ENCODE data around the gene CREB5. TPM values are rescaled to one million over a fixed set of nuclear protein-coding genes. Genes with fewer than 3 reads are reported as not detected.

The CREB5 gene
- total and polyA plus RNA-seq, 2 experiments from 2014 or later: 2.4 to 4.4 TPM

DNA sequence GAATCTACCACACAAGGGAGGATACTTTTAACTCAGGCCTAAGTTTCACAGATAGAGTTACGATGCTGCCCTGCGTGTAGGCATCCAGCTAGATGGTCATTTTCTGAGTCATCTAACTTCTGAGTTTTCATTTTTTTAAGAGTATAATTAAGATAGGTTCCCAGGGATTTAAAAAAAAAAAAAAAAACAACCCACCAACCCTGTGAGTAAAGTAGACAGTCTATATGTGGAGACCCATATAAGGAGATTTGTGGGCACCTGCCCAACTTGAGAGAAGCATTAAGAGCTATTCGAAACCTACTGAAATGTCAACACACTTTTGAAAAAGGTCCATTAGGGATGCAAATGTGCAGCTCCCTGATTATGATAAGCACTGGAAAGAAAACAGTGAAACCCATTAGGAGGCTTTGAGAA, 288.5 kb downstream of the CREB5 start (continued):
- TF ChIP-seq, protein P1, sequence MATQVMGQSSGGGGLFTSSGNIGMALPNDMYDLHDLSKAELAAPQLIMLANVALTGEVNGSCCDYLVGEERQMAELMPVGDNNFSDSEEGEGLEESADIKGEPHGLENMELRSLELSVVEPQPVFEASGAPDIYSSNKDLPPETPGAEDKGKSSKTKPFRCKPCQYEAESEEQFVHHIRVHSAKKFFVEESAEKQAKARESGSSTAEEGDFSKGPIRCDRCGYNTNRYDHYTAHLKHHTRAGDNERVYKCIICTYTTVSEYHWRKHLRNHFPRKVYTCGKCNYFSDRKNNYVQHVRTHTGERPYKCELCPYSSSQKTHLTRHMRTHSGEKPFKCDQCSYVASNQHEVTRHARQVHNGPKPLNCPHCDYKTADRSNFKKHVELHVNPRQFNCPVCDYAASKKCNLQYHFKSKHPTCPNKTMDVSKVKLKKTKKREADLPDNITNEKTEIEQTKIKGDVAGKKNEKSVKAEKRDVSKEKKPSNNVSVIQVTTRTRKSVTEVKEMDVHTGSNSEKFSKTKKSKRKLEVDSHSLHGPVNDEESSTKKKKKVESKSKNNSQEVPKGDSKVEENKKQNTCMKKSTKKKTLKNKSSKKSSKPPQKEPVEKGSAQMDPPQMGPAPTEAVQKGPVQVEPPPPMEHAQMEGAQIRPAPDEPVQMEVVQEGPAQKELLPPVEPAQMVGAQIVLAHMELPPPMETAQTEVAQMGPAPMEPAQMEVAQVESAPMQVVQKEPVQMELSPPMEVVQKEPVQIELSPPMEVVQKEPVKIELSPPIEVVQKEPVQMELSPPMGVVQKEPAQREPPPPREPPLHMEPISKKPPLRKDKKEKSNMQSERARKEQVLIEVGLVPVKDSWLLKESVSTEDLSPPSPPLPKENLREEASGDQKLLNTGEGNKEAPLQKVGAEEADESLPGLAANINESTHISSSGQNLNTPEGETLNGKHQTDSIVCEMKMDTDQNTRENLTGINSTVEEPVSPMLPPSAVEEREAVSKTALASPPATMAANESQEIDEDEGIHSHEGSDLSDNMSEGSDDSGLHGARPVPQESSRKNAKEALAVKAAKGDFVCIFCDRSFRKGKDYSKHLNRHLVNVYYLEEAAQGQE (IDR thresholded peaks at IDR 0.05; ENCODE audit: unreplicated experiment): no peak
- TF ChIP-seq, protein P2, sequence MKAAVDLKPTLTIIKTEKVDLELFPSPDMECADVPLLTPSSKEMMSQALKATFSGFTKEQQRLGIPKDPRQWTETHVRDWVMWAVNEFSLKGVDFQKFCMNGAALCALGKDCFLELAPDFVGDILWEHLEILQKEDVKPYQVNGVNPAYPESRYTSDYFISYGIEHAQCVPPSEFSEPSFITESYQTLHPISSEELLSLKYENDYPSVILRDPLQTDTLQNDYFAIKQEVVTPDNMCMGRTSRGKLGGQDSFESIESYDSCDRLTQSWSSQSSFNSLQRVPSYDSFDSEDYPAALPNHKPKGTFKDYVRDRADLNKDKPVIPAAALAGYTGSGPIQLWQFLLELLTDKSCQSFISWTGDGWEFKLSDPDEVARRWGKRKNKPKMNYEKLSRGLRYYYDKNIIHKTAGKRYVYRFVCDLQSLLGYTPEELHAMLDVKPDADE (IDR thresholded peaks at IDR 0.05): no peak
- TF ChIP-seq STAT1 (IDR thresholded peaks at IDR 0.05; ENCODE audit: unreplicated experiment) (no peak), JUNB (IDR thresholded peaks at IDR 0.05; ENCODE audit: unreplicated experiment) (no peak)

DNA sequence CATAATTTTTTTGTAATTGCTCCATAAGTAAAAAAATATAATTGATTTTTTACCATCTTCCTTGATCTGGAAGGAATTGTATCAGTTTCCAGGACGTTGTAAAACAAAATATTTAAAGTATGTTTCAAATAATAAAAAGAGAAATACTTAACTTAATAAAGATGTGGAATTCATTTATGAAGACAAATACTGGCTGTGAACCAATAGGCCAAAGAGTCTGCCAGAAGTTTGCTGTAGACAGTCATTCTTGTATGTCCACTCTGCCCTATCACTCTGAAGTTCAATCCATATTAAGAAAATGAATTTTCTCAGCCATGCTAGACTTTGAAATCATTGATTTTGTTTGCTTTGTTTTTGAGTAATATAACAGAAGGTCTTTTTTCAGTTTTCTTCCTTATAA, 289.4 kb downstream of the CREB5 start:
- no peak overlapping the region for H3K4me2 ChIP-seq
- H3K36me3 ChIP-seq (ENCODE audit: insufficient read depth): no peaks in the 10 kb centered on the region
- H2AFZ ChIP-seq: no peak overlapping the region
- DNase-seq (ENCODE audit: low spot score) (no peak), ATAC-seq (no peak)
- Mint-ChIP-seq H3K36me3 (ENCODE audit: low read depth) (no peaks in the 10 kb centered on the region), H3K9me3 (no peaks in the 10 kb centered on the region), H3K27ac (no peak overlapping the region), H3K4me3 (no peak overlapping the region), H3K27me3 (ENCODE audit: insufficient read depth, low read depth, poor library complexity) (no peaks in the 10 kb centered on the region), H3K4me1 (peaks cover 17% of the 10 kb centered on the region; the same call in 2 of the 3 replicates)
- H3K27me3 ChIP-seq (ENCODE audit: insufficient read depth): no peaks in the 10 kb centered on the region
- peaks cover 21% of the 10 kb centered on the region; the same call in 1 of the 2 replicates for H3K4me1 ChIP-seq (ENCODE audit: insufficient read depth)
- no peaks in the 10 kb centered on the region for H3F3A ChIP-seq (replicated peaks; ENCODE audit: low read depth)
- peaks cover 3% of the 10 kb centered on the region; the same call in 1 of the 2 replicates for H3K9me2 ChIP-seq (ENCODE audit: insufficient read depth)
- no peaks in the 10 kb centered on the region for H4K20me1 ChIP-seq (replicated peaks; ENCODE audit: insufficient read depth)
- no peak for TF ChIP-seq JUNB (IDR thresholded peaks at IDR 0.05; ENCODE audit: unreplicated experiment)
- no peak overlapping the region for H3K27ac ChIP-seq (ENCODE audit: low read depth)
- no peaks in the 10 kb centered on the region for H3K79me2 ChIP-seq (replicated peaks; ENCODE audit: insufficient read depth)
- H3K4me3 ChIP-seq: no peak overlapping the region

DNA sequence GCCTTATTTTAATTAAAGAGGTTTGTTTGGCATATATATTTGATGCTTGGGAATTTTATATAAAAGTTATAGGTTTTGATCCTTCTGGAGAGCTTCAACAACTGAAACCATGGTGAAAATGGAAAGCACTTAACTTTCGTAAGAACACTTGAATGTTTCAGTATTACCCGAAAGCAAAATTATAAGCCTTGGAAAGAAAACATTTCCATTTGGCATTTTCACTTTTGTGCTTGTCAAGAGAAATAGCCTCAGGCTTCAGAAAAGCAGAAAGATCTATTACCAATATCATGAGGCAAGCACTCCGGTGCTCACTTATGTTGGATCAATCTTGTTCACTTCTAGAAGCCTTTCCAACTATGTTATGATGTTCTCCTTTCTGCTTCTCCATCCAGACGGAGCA, 289.9 kb downstream of the CREB5 start:
- ATAC-seq: no peak
- no peaks in the 10 kb centered on the region for H3K27me3 Mint-ChIP-seq (ENCODE audit: insufficient read depth, low read depth, poor library complexity)
- H3K27me3 ChIP-seq (ENCODE audit: insufficient read depth): no peaks in the 10 kb centered on the region
- no peak for DNase-seq (ENCODE audit: low spot score)
- H3K27ac ChIP-seq (ENCODE audit: low read depth): no peak overlapping the region
- peaks cover 17% of the 10 kb centered on the region; the same call in 2 of the 3 replicates for H3K4me1 Mint-ChIP-seq
- H3K9me2 ChIP-seq (ENCODE audit: insufficient read depth): peaks cover 3% of the 10 kb centered on the region; the same call in 1 of the 2 replicates
- no peaks in the 10 kb centered on the region for H3F3A ChIP-seq (replicated peaks; ENCODE audit: low read depth)
- H3K4me3 ChIP-seq: no peak overlapping the region
- H3K36me3 ChIP-seq (ENCODE audit: insufficient read depth): no peaks in the 10 kb centered on the region
- no peaks in the 10 kb centered on the region for H4K20me1 ChIP-seq (replicated peaks; ENCODE audit: insufficient read depth)
- no peak overlapping the region for H3K27ac Mint-ChIP-seq
- H3K4me1 ChIP-seq (ENCODE audit: insufficient read depth): peaks cover 21% of the 10 kb centered on the region; the same call in 1 of the 2 replicates
- no peak overlapping the region for H2AFZ ChIP-seq
- H3K4me2 ChIP-seq: no peak overlapping the region
- H3K9me3 Mint-ChIP-seq: no peaks in the 10 kb centered on the region
- no peak overlapping the region for H3K4me3 Mint-ChIP-seq
- H3K36me3 Mint-ChIP-seq (ENCODE audit: low read depth): no peaks in the 10 kb centered on the region
- H3K79me2 ChIP-seq (replicated peaks; ENCODE audit: insufficient read depth): no peaks in the 10 kb centered on the region
- TF ChIP-seq, protein P3, sequence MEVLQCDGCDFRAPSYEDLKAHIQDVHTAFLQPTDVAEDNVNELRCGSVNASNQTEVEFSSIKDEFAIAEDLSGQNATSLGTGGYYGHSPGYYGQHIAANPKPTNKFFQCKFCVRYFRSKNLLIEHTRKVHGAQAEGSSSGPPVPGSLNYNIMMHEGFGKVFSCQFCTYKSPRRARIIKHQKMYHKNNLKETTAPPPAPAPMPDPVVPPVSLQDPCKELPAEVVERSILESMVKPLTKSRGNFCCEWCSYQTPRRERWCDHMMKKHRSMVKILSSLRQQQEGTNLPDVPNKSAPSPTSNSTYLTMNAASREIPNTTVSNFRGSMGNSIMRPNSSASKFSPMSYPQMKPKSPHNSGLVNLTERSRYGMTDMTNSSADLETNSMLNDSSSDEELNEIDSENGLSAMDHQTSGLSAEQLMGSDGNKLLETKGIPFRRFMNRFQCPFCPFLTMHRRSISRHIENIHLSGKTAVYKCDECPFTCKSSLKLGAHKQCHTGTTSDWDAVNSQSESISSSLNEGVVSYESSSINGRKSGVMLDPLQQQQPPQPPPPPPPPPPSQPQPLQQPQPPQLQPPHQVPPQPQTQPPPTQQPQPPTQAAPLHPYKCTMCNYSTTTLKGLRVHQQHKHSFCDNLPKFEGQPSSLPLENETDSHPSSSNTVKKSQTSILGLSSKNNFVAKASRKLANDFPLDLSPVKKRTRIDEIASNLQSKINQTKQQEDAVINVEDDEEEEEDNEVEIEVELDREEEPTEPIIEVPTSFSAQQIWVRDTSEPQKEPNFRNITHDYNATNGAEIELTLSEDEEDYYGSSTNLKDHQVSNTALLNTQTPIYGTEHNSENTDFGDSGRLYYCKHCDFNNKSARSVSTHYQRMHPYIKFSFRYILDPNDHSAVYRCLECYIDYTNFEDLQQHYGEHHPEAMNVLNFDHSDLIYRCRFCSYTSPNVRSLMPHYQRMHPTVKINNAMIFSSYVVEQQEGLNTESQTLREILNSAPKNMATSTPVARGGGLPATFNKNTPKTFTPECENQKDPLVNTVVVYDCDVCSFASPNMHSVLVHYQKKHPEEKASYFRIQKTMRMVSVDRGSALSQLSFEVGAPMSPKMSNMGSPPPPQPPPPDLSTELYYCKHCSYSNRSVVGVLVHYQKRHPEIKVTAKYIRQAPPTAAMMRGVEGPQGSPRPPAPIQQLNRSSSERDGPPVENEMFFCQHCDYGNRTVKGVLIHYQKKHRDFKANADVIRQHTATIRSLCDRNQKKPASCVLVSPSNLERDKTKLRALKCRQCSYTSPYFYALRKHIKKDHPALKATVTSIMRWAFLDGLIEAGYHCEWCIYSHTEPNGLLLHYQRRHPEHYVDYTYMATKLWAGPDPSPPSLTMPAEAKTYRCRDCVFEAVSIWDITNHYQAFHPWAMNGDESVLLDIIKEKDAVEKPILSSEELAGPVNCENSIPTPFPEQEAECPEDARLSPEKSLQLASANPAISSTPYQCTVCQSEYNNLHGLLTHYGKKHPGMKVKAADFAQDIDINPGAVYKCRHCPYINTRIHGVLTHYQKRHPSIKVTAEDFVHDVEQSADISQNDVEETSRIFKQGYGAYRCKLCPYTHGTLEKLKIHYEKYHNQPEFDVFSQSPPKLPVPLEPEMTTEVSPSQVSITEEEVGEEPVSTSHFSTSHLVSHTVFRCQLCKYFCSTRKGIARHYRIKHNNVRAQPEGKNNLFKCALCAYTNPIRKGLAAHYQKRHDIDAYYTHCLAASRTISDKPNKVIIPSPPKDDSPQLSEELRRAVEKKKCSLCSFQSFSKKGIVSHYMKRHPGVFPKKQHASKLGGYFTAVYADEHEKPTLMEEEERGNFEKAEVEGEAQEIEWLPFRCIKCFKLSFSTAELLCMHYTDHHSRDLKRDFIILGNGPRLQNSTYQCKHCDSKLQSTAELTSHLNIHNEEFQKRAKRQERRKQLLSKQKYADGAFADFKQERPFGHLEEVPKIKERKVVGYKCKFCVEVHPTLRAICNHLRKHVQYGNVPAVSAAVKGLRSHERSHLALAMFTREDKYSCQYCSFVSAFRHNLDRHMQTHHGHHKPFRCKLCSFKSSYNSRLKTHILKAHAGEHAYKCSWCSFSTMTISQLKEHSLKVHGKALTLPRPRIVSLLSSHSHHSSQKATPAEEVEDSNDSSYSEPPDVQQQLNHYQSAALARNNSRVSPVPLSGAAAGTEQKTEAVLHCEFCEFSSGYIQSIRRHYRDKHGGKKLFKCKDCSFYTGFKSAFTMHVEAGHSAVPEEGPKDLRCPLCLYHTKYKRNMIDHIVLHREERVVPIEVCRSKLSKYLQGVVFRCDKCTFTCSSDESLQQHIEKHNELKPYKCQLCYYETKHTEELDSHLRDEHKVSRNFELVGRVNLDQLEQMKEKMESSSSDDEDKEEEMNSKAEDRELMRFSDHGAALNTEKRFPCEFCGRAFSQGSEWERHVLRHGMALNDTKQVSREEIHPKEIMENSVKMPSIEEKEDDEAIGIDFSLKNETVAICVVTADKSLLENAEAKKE (CRISPR knock-in tag; IDR thresholded peaks at IDR 0.05): no peak
- TF ChIP-seq POLR2AphosphoS5 (IDR thresholded peaks at IDR 0.05; ENCODE audit: low read depth) (no peak), EZH2 (IDR thresholded peaks at IDR 0.05; ENCODE audit: low read depth, unreplicated experiment) (no peak), JUNB (IDR thresholded peaks at IDR 0.05; ENCODE audit: unreplicated experiment) (no peak), NANOG (IDR thresholded peaks at IDR 0.05; ENCODE audit: borderline replicate concordance) (no peak)
- TF ChIP-seq, protein P2 (IDR thresholded peaks at IDR 0.05): no peak
